HG03442 (cell line): ENCODE measurements around the gene CARD10.
A peak's percentile ranks its signal among the peaks of the same experiment; 100 is the strongest.
"Not testable (repeated sequence)": the region's sequence is repeated elsewhere in the genome, so short reads cannot be mapped to it uniquely, and the experiment has no call there.

Source experiments
- ATAC-seq: cut with Tn5 transposase; IDR thresholded peaks from one replicate; pipeline ENCODE4 v1.9.1; 2021; ENCODE audit warnings: mild to moderate bottlenecking, moderate library complexity; ENCODE audit not compliant: unreplicated experiment

CARD10 gene

DNA sequence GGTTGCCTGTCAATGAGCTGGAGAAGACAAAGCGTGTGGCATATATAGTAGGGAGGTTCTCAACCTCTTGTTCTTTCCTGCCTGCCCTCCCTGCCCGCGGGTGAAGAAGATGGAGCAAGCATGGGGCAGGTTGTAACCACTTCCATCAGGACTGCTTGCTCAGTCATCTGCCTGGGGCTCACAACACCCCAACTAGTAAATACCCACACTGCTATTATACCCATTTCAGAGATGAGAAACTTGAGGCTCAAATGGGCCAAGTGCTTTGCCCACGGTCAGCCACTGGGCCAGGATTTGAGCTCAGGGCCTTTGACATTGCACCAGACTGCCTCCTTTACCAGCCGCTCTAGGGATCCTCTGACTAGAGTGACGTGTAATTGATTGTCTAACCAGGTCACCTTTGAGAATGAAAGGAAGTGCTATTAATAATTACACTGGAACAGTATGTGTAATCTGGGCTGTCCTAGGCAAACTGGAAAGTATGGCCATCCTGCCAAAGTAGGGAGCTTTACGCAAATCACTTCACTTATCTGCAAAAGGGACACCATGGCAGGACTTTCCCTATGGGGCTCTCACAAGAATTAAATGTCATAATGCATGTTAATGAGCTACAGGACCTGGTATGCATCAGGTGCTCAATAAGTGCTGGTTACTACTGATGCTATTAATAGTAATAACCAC is 38.2 kb upstream of the CARD10 start:
- no peak for ATAC-seq

- no peak for ATAC-seq
Measured at GRCh38 chr22:37556710-37557109, 37.5 kb upstream of the CARD10 start.

DNA sequence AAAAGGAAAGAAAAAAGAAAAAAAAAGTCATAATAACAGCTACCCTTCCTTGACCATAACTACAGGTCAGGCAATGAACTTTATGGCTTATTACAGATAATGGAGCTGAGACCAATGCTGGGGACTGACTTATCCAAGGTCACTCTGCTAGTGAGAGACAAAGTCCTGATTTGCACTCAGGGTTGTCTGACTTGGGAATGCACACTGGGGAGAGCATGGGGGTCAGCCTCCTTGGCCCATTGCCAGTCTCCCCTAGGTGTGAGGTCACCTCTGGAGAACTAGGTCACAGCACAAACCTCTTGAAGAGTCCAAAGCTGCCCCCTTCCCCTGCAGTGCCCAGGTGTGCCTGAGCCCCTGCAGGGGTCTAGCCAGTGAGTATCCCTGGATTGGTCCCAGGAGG is 35.8 kb upstream of the CARD10 start:
- no peak for ATAC-seq

- no peak for ATAC-seq
Measured at GRCh38 chr22:37553725-37554124, 34.5 kb upstream of the CARD10 start.

GRCh38 chr22:37552524-37553163 is 33.4 kb upstream of the CARD10 start:
- ATAC-seq: no peak

DNA sequence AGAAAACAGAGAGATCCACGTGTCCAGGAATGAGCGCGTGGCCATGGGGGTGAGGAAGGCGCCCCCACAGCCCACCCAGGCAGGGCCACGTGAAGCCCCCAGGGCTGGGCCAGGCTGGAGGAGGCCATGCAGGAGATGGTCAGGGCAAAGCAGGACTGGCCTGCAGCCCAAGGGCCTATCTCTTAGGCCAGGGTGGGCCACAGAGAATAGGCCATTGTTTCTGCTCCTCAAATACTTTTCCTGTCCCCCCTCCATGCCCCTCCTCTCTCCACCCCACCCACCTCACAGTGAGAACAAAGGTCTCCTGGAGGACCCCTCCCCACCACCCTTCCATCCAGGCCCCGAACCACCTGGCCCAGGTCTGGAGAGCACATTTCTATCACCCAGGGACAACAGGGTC is 32.8 kb upstream of the CARD10 start:
- ATAC-seq: no peak

DNA sequence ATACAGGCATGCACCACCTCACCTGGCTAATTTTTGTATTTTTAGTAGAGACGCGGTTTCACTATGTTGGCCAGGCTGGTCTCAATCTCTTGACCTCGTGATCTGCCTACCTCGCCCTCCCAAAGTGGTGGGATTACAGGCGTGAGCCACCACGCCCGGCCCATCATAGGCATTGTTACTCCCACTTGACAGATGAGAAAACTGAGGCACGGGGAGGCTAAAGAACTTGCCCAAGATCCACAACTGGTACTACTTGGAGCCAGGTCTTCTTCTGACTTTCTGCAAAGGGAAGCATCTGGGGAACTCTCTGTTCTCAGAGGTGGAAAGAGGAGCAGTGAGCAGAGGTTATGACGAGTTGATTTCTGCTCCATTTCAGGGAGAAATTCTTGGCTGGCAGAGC is 31.7 kb upstream of the CARD10 start:
- not testable (repeated sequence) for ATAC-seq

GRCh38 chr22:37549704-37550059 is 30.5 kb upstream of the CARD10 start:
- ATAC-seq: no peak

DNA sequence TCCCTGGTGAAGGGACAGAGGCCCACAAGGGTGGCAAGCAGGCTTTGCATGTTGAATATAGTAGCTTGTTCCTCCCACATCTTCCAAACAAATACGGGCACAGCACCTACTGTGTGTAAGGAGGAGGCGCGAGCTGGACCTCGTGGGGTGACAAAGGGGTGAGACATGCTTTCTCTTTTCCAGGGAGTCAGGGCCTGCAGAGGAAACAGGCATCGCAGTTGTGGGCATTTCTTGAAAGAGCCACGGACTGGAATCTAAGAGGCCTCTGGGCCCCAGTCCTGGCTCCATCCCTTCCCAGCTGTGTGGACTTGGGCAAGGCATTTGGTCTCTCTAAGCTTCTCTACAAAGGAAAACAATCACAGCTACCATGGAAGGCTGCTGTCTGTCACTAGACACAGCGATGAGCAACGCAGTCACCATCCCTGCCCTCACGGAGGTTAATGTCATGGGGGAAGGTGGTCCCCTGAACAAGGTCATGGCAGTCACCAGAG is 28.1 kb upstream of the CARD10 start:
- ATAC-seq: no peak

DNA sequence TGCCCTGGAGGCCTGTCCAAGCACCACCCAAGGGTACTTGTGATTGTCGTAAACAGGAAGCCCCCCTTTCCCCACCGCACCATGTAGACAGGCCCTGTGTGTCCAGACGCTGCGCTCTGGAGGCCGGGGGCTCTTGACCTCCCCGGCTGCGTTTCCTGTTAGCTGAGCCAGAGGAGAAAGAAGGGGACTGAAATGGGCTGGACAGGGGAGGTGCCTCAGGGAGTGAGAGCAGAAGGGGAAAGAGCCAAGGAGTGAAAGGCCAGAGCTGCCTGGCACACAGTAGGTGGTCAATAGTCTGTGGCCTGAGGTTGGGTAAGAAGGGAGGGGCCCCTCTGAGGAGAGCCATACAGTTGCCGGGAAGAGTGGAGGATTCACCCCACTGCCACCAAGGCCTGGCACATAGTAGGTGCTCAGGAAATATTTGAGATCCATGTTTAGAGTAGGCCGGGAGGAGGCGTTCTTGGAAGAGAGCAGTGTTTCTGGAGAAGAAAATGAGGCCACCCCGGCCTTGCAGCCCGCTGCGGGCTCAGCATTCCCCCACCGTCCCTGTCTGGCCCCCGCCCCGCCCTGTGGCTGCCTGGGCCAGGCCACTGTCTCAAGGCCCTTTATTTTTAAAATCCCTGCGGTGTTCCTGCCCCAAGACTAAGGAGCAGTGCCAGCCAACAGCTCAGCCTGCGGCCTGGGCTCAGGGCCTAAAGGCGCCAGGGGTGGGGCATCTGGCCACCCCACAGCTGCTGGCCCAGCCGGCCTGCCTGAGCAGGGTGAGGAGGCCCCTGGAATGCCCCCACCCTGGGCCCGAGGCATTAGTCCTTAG is 27.4 kb upstream of the CARD10 start:
- no peak for ATAC-seq

DNA sequence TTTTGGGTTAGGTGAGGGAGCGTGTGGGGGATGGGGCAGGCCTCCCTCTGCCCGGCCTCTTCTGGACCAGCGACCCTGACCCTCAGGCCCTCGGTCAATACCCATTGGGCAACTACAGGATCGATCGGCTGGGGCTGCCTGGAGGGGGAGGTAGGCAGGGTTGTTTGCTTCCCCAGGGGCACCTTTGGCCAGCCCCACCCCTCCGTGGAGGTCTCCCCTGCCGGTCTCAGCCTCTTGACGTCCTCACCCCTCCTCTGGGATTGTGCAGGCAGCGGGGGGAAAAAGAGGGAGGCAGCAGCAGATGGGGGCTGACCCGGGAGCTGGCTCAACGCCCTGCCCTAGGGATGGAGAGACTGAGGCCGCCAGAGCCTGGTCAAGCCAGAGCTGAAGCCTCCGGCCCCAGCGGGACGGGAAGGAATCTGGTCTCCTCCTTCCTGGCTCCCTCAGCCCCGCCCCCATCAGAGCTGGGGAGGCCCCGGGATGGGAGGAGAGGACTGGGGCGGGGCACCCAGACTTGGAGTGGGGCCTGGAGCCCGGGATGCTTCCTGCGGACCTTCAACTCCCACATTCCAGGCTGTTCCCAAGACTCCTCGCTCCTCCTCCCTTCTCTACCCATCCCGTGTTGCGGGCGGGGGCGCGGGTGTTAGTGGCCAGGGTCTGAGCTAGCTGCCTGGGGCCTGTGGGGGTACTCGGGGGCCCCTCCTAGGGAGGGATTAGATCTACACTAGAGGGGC is 26.7 kb upstream of the CARD10 start:
- no peak for ATAC-seq

DNA sequence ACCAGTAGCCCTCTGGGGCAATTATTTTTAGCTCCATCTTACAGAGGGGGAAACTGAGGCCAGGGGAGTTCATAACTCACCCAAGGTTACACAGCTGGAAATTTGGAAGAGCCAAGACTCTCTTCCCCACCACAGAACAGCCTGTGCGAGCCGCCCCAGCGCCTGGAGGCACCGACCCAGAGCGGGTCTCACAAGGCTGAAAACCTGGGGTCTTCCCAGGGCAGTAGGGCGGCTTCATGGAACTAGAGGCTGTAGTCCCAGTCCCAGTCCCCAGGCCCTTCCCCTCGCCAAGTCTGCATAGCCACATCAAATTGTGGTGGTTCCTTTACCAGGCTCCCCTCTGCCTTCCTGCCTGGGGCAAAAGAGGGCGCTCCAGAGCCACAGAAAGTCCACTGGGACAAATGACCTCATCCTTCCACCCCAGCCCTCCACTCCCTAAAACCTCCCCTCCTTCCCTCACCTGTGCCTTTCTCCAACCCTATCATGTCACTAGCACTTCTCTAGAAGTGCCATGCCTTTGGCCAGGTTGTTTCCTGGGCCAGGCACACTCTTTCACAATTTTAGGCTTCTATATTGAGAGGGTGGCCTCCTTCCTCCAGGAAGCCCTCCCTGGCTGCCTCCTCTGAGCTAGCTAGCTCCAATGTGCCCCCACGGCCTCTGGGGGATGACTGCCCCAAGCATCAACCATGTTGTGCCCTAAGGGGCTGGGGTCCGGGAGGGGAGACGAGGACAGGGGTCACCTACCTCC is 25.9 kb upstream of the CARD10 start:
- no peak for ATAC-seq

DNA sequence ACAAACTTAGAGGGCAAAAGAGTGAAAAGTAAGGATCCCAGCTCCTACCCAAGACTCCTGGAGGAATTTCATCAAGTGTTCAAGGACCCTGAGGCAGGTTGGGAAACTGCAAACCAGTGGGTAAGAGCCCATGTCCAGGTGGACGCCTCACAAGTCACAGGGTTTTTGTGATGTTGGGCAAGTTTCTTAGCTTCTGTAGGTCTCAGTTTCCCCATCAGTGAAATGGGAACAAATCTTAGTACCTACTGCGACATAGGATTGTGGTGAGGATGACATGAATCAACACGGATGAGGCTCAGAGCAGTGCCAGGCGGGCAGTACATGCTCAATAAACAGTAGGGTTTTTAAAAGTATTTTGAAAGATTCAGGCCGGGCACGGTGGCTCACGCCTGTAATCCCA is 23.7 kb upstream of the CARD10 start:
- ATAC-seq: no peak

- not testable (repeated sequence) for ATAC-seq
Measured at GRCh38 chr22:37542416-37542815, 23.2 kb upstream of the CARD10 start.

GRCh38 chr22:37539790-37540189 is 20.6 kb upstream of the CARD10 start:
- not testable (repeated sequence) for ATAC-seq

- peak; percentile 84 for ATAC-seq
Measured at GRCh38 chr22:37538590-37539357, 19.6 kb upstream of the CARD10 start.

DNA sequence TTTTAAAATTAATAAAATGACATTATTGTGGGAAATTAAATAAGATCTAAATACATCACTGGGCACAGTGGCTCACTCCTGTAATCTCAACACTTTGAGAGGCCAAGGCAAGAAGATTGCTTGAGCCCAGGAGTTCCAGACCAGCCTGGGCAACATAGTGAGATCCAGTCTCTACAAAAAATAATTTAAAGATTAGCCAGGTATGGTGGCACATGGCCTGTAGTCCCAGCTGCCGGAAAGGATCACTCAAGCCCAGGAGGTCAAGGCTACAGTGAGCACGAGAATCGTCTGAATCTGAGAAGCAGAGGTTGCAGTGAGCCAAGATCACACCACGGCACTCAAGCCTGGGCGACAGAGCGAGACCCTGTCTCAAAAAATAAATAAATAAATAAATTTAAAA is 15.9 kb upstream of the CARD10 start:
- ATAC-seq: no peak

- no peak for ATAC-seq
Measured at GRCh38 chr22:37534445-37534844, 15.2 kb upstream of the CARD10 start.

DNA sequence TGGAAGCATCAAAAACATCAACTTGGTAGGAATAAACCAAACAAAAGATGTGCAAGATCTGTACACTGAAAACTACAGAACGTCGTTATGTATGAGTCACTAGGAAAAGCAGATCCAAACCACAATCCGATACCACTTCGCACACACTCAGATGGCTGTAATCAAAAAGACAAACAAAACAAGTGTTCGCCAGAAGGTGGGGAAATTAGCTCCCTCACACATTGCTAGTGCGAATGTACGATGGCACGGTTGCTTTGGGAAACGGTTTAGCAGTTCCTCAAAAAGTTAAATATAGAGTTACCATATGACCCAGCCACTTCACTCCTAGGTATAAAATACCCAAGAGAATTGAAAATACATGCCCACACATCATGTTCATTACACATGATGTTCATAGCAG is 14.8 kb upstream of the CARD10 start:
- ATAC-seq: no peak
